Nephron progenitor cell (in vitro differentiated cells): Measurements from ENCODE around the gene DIP2C.

Experiments
- DNase-seq: peaks from one replicate; pipeline ENCODE4 v3.0.0; 2021
- H3K27ac Mint-ChIP-seq: 2 replicates; pipeline ENCODE4 v1.8.0; 2021; ENCODE audit warnings: mild to moderate bottlenecking, moderate library complexity, mixed read lengths
- H3K27me3 Mint-ChIP-seq: 2 replicates; pipeline ENCODE4 v1.8.0; 2021; ENCODE audit warnings: mild to moderate bottlenecking, low read depth, mixed read lengths; ENCODE audit not compliant: poor library complexity
- H3K36me3 Mint-ChIP-seq: 2 replicates; pipeline ENCODE4 v1.8.0; 2021; ENCODE audit warnings: low read depth, mixed read lengths
- H3K4me1 Mint-ChIP-seq: 2 replicates; pipeline ENCODE4 v1.8.0; 2021; ENCODE audit warnings: mixed read lengths
- H3K4me3 Mint-ChIP-seq: 2 replicates; pipeline ENCODE4 v1.8.0; 2021; ENCODE audit warnings: mild to moderate bottlenecking, moderate library complexity, mixed read lengths
- H3K9me3 Mint-ChIP-seq: 2 replicates; pipeline ENCODE4 v1.8.0; 2021; ENCODE audit warnings: mild to moderate bottlenecking, moderate library complexity, mixed read lengths
- TF ChIP-seq, protein P1 (sequence below): fragments of 200-600 bp; sonication (generic); IDR thresholded peaks from 2 replicates; pipeline ENCODE4 v1.5.0; 2021; ENCODE audit warnings: antibody characterized with exemption

DIP2C gene

DNA sequence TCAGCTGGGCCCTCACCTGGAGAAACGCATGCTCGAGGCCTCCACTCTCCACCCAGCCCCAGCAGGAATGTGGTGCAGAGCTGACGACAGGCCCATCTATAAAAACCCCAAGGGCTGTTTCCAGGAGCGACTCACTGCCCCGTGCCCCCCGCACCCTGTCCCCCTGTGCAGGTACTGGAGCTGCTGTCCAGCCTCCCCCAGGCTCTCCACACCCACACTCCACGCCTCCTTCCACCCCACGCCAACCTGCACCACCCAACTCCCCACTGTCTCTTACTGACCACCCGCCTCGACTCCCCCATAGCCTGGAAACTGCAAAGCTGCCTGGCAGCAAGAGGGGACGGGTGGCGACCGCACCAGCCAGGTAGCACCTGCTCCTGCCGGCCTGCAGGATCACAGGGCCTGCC is 43.3 kb downstream of the DIP2C start:
- no peak overlapping the region for H3K27ac Mint-ChIP-seq
- no peaks in the 10 kb centered on the region for H3K27me3 Mint-ChIP-seq
- TF ChIP-seq, protein P1, sequence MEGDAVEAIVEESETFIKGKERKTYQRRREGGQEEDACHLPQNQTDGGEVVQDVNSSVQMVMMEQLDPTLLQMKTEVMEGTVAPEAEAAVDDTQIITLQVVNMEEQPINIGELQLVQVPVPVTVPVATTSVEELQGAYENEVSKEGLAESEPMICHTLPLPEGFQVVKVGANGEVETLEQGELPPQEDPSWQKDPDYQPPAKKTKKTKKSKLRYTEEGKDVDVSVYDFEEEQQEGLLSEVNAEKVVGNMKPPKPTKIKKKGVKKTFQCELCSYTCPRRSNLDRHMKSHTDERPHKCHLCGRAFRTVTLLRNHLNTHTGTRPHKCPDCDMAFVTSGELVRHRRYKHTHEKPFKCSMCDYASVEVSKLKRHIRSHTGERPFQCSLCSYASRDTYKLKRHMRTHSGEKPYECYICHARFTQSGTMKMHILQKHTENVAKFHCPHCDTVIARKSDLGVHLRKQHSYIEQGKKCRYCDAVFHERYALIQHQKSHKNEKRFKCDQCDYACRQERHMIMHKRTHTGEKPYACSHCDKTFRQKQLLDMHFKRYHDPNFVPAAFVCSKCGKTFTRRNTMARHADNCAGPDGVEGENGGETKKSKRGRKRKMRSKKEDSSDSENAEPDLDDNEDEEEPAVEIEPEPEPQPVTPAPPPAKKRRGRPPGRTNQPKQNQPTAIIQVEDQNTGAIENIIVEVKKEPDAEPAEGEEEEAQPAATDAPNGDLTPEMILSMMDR: no peak
- no peak for DNase-seq
- peaks cover 24% of the 10 kb centered on the region for H3K4me1 Mint-ChIP-seq
- no peak overlapping the region for H3K4me3 Mint-ChIP-seq
- peaks cover 23% of the 10 kb centered on the region for H3K9me3 Mint-ChIP-seq
- peaks cover 33% of the 10 kb centered on the region for H3K36me3 Mint-ChIP-seq

DNA sequence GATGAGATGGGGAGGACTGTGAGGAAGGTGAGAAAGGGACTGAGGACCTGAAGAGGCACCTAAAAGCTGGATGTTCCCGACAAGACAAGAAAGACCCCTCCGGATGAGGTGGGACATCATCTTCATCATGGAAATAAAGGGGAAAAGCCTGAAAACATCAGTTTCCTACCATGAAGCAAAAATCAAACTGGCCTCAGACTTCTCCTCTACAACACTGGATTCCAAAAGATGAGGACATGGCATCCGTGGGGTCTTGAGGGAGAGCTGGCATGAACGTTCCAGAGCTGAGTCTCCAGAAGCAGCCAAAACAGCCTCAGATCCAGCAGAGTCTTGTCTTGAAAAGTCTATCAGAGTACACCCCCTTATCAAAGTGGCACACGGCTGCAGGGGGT is 44.5 kb downstream of the DIP2C start:
- no peak for DNase-seq
- Mint-ChIP-seq H3K4me3 (no peak overlapping the region), H3K27ac (no peak overlapping the region), H3K36me3 (peaks cover 30% of the 10 kb centered on the region), H3K27me3 (no peaks in the 10 kb centered on the region), H3K4me1 (peaks cover 16% of the 10 kb centered on the region), H3K9me3 (peaks cover 23% of the 10 kb centered on the region)
- TF ChIP-seq, protein P1: no peak

DNA sequence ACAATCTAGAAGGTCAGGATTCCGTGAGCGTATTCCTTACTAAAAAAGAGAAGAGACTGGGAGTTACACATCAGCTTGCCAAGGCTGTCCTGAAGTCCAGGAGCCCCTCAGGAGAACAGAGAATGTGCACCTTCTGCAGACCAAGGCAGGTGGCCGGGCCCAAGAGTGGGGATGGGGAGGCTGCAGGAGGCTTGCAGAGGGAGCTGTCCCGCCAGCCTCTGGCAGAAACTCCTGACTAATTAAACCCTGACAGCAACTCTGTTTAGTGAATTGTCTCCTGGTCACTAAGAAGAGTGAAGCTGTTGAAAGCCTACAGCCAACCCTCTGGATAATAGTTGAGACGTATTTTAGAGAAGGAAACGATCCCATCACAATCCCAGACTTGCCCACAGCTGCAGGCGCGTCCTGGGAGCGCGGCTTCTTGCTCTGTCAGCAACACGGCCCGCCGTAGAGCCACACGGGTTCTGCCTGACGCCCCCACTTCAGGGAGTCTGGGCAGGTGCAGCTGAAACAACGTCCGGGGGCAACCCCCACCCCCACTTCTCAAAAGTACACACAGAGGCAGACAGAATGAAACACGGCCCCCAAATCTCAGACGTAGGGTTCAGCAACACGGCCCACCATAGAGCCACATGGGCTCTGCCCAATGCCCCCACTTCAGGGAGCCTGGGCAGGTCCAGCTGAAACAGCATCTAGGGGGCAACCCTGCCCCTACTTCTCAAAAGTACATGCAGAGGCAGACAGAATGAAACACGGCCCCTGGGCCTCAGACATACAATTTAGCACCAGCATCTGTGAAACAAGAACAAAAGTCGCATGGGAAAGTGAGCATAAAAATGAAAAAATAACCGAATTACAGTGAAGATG is 45.2 kb downstream of the DIP2C start:
- Mint-ChIP-seq H3K36me3 (peaks cover 30% of the 10 kb centered on the region), H3K27me3 (no peaks in the 10 kb centered on the region), H3K27ac (no peak overlapping the region), H3K4me1 (peaks cover 10% of the 10 kb centered on the region), H3K4me3 (no peak overlapping the region), H3K9me3 (peaks cover 23% of the 10 kb centered on the region)
- DNase-seq: no peak
- TF ChIP-seq, protein P1: no peak

DNA sequence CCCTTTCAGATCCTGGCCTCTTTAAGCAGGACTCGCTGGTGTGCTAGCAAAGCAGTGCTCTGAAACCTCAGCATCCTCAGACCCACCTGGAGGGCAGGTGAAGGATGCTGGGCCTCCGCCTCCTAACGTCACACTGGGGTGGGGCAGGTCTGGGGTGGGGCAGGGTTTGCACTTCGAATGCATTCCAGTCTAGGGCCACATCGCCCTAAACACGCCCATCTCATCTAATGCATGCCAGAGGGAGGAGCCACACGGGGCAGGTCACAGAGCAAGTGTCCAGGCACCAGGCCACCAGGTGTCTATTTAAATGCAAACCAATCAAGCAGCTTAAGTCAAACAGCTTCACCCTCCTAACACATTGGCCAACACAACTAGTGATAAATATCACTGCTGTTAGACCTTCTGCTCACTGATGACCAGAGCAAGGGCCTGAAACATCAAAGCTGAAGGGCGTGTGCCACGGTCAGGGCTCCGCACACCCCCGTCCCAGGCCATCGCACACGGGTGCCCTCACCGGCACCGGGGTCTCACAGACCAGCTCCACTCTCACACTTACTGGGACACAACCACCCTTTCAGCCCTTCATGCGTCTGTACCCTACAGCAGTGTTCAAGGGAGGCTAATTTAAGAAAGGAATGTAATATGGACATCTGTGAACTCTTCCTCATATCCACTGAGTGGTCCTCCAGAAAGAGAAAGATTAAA is 47.1 kb downstream of the DIP2C start:
- peaks cover 23% of the 10 kb centered on the region for H3K9me3 Mint-ChIP-seq
- peaks cover 30% of the 10 kb centered on the region for H3K36me3 Mint-ChIP-seq
- peaks cover 22% of the 10 kb centered on the region for H3K4me1 Mint-ChIP-seq
- no peak overlapping the region for H3K4me3 Mint-ChIP-seq
- TF ChIP-seq, protein P1: no peak
- no peaks in the 10 kb centered on the region for H3K27me3 Mint-ChIP-seq
- DNase-seq: no peak
- H3K27ac Mint-ChIP-seq: peak overlapping the region; percentile 44

DNA sequence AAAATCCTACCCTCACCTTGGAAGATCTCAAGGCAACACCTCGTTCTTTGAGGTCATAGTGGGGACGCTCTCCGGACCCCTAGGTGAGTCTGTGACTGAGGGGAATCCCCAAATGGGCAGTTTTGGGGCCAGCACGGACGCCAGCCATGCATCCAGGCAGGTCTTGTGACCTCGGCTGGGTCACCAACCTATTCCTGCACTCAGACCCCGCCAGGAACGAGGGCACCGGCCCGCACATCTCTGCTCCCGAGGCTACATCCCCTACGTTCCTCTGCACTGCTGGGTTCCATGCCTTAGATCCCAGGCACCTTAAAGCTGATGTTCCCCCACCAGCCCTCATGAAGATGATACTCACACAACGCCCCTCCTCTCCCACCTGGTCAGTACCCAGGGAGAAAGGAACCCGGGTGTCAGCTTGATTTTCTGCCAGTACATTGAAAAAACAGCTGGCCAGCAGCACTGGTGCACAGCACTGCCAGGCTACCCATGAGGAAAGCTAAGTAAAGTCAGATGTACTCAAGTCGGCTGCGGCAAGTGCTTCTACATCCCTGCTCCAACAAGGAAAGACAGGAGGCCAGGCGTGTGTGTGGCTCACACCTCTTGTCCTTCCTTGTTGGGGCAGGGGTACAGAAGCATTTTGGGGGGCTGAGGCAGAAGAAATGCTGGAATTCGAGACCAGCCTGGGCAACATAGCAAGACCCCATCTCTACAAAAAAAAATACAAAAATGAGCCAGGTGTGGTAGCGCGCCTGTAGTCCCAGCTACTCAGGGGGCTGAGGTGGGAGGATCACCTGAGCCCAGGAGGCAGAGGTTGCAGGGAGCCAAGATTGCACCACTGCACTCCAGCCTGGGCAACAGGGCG is 48.1 kb downstream of the DIP2C start:
- H3K4me3 Mint-ChIP-seq: no peak overlapping the region
- TF ChIP-seq, protein P1: no peak
- H3K9me3 Mint-ChIP-seq: peaks cover 23% of the 10 kb centered on the region
- DNase-seq: no peak
- H3K4me1 Mint-ChIP-seq: peaks cover 29% of the 10 kb centered on the region
- H3K27ac Mint-ChIP-seq: no peak overlapping the region
- peaks cover 33% of the 10 kb centered on the region for H3K36me3 Mint-ChIP-seq
- no peaks in the 10 kb centered on the region for H3K27me3 Mint-ChIP-seq
